HCT116 (cell line): ENCODE data around the gene SUPT3H. TPM values are rescaled to one million over a fixed set of nuclear protein-coding genes. Genes with fewer than 3 reads are reported as not detected.

Experiments
- ATAC-seq: fragments of 200-7000 bp; cut with Tn5 transposase; 2 replicates; pipeline ENCODE4 v1.9.1; 2020; ENCODE audit warnings: mild to moderate bottlenecking, moderate library complexity
- BruUV-seq: library from RNA; stranded (reverse); fragments of 400-500 nt; replicated peaks from 2 replicates; lab custom pipeline; 2021; lab: Mats Ljungman, UMichigan
- CTCF ChIA-PET: fragments of 300-600 bp; sonication (Branson Sonifier 250); formaldehyde crosslinking; loops from one replicate; lab custom pipeline; 2021; ENCODE audit warnings: antibody characterized with exemption; lab: Charles Lee
- POLR2A ChIA-PET: fragments of 300-600, 350-600 bp; sonication (Branson Sonifier 250); formaldehyde crosslinking; loops from one replicate; lab custom pipeline; 2021; ENCODE audit warnings: antibody characterized with exemption; lab: Charles Lee
- RAD21 ChIA-PET, 2 experiments: fragments of 300-600 bp; sonication (Branson Sonifier 250); formaldehyde crosslinking; loops; one replicate each; lab custom pipeline; 2023; ENCODE audit warnings: low total read pairs in 2 of 2; ENCODE audit not compliant: uncharacterized antibody in 2 of 2, unreplicated experiment in 2 of 2, low non-redundant PET in 1 of 2; lab: Charles Lee
- DNase-seq: peaks from one replicate; pipeline ENCODE4 v3.0.0-alpha.2; 2010; ENCODE audit warnings: low read depth, low spot score
- H2AFZ ChIP-seq: fragments of 200-600 bp; shearing (Covaris generic), sonication (generic); 2 replicates; pipeline ENCODE4 v1.6.1; 2017; ENCODE audit warnings: low read depth, mixed run types, mixed read lengths, antibody characterized with exemption, low read length; ENCODE audit not compliant: poor library complexity, severe bottlenecking
- H3K27ac ChIP-seq: 2 replicates; pipeline ENCODE4 v1.5.1; 2012; ENCODE audit warnings: low read depth, low read length
- H3K27me3 ChIP-seq: fragments of 200-600 bp; sonication (generic); 2 replicates; pipeline ENCODE4 v1.6.1; 2016; ENCODE audit warnings: mixed run types, low read length, mixed read lengths; ENCODE audit not compliant: insufficient read depth
- H3K36me3 ChIP-seq, 2 experiments: fragments of 200-500 bp in 1 of 2; fragments of 200-600 bp in 1 of 2; sonication (Bioruptor generic) in 1 of 2; sonication (generic) in 1 of 2; 2 replicates each; pipeline versions ENCODE4 v1.5.1 to v1.6.1; 2014 to 2016; ENCODE audit warnings: low read length in 2 of 2, inconsistent platforms in 1 of 2, mixed read lengths in 1 of 2, mixed run types in 1 of 2; ENCODE audit not compliant: insufficient read depth in 2 of 2, control insufficient read depth in 1 of 2
- H3K4me1 ChIP-seq, 2 experiments: fragments of 200-600 bp in 1 of 2; sonication (generic) in 1 of 2; 2 replicates each; pipeline versions ENCODE4 v1.5.1 to v1.6.1; 2012 to 2017; ENCODE audit warnings: low read length in 2 of 2, inconsistent platforms in 1 of 2, mild to moderate bottlenecking in 1 of 2, mixed read lengths in 1 of 2, mixed run types in 1 of 2, moderate library complexity in 1 of 2; ENCODE audit not compliant: insufficient read depth in 2 of 2, control insufficient read depth in 1 of 2
- H3K4me2 ChIP-seq: fragments of 200-600 bp; sonication (generic); 2 replicates; pipeline ENCODE4 v1.6.1; 2017; ENCODE audit warnings: mixed run types, low read length, mixed read lengths
- H3K4me3 ChIP-seq, 2 experiments: fragments of 200-600 bp in 1 of 2; sonication (generic) in 1 of 2; replicated peaks in 1 of 2; 2 replicates each; pipeline ENCODE4 v1.5.1; 2011 to 2016; ENCODE audit warnings: low read length in 2 of 2, control low read depth in 1 of 2, low read depth in 1 of 2, mild to moderate bottlenecking in 1 of 2, mixed read lengths in 1 of 2, mixed run types in 1 of 2
- H3K79me2 ChIP-seq: fragments of 200-600 bp; sonication (generic); 2 replicates; pipeline ENCODE4 v1.6.1; 2017; ENCODE audit warnings: mild to moderate bottlenecking, mixed run types, low read length, moderate library complexity, mixed read lengths; ENCODE audit not compliant: insufficient read depth
- H3K9ac ChIP-seq: fragments of 200-600 bp; sonication (generic); 2 replicates; pipeline ENCODE4 v1.6.1; 2016; ENCODE audit warnings: low read length, mixed read lengths
- H3K9me2 ChIP-seq: fragments of 200-600 bp; sonication (generic), shearing (Covaris generic); 2 replicates; pipeline ENCODE4 v1.6.1; 2017; ENCODE audit warnings: mixed run types, mild to moderate bottlenecking, moderate library complexity; ENCODE audit not compliant: insufficient read depth
- H3K9me3 ChIP-seq, 2 experiments: fragments of 200-500 bp in 1 of 2; fragments of 200-600 bp in 1 of 2; sonication (Bioruptor generic) in 1 of 2; sonication (generic) in 1 of 2; 2 replicates each; pipeline ENCODE4 v1.6.1; 2014 to 2017; ENCODE audit warnings: low read length in 2 of 2, mixed read lengths in 2 of 2, inconsistent platforms in 1 of 2, low read depth in 1 of 2, mild to moderate bottlenecking in 1 of 2, mixed run types in 1 of 2, moderate library complexity in 1 of 2; ENCODE audit not compliant: control insufficient read depth in 1 of 2, insufficient read depth in 1 of 2
- H4K20me1 ChIP-seq: fragments of 200-600 bp; sonication (generic), shearing (Covaris generic); 2 replicates; pipeline ENCODE4 v1.6.1; 2017; ENCODE audit warnings: mixed run types, mild to moderate bottlenecking, moderate library complexity; ENCODE audit not compliant: insufficient read depth
- CEBPB ChIP-seq: IDR thresholded peaks from 2 replicates; pipeline ENCODE4 v1.6.1; 2012; ENCODE audit warnings: low read depth
- EGR1 ChIP-seq: IDR thresholded peaks from 2 replicates; pipeline ENCODE4 v1.6.1; 2012; ENCODE audit warnings: low read depth
- ELF1 ChIP-seq: IDR thresholded peaks from 2 replicates; pipeline ENCODE4 v1.6.1; 2012; ENCODE audit warnings: low read depth, borderline replicate concordance
- EZH2 ChIP-seq: fragments of 200-600 bp; sonication (generic); IDR thresholded peaks from 2 replicates; pipeline ENCODE4 v1.6.1; 2017; ENCODE audit warnings: antibody characterized with exemption, mixed run types
- EZH2phosphoT487 ChIP-seq: fragments of 200-600 bp; IDR thresholded peaks from 2 replicates; pipeline ENCODE4 v1.6.1; 2018; ENCODE audit warnings: antibody characterized with exemption, borderline replicate concordance
- FOSL1 ChIP-seq: IDR thresholded peaks from 2 replicates; pipeline ENCODE4 v1.6.1; 2012; ENCODE audit warnings: low read depth
- JUND ChIP-seq: IDR thresholded peaks from 2 replicates; pipeline ENCODE4 v1.6.1; 2012
- POLR2AphosphoS5 ChIP-seq: IDR thresholded peaks from 2 replicates; pipeline ENCODE4 v1.6.1; 2011; ENCODE audit warnings: mild to moderate bottlenecking, low read depth, low read length, moderate library complexity
- RAD21 ChIP-seq: IDR thresholded peaks from 2 replicates; pipeline ENCODE4 v1.6.1; 2012; ENCODE audit warnings: low read depth, mild to moderate bottlenecking
- SIN3A ChIP-seq: IDR thresholded peaks from 2 replicates; pipeline ENCODE4 v1.6.1; 2012; ENCODE audit warnings: low read depth
- SP1 ChIP-seq: IDR thresholded peaks from 2 replicates; pipeline ENCODE4 v1.6.1; 2012; ENCODE audit warnings: low read depth
- SRF ChIP-seq: IDR thresholded peaks from 2 replicates; pipeline ENCODE4 v1.6.1; 2012; ENCODE audit warnings: low read depth
- TCF7L2 ChIP-seq: IDR thresholded peaks from 2 replicates; pipeline ENCODE4 v1.7.0; 2011; ENCODE audit warnings: borderline replicate concordance, inconsistent platforms; ENCODE audit not compliant: insufficient read depth, insufficient read length; ENCODE audit errors: extremely low read depth
- ZFX ChIP-seq: fragments of 450-650 bp; IDR thresholded peaks from 2 replicates; pipeline ENCODE4 v1.6.1; 2017
- intact Hi-C: fragments of 100-400 bp; cut with micrococcal nuclease; formaldehyde crosslinking; loops from 2 replicates; pipeline ENCODE4 v1.10.0; 2022
- total RNA-seq: library from RNA; stranded (reverse); gene quantifications from one replicate; pipeline ENCODE4 v1.2.1, GENCODE V29; 2021; ENCODE audit not compliant: unreplicated experiment
- TF ChIP-seq, protein P1 (sequence below), 3 experiments: fragments of 200-600 bp in 1 of 3; sonication (generic) in 1 of 3; IDR thresholded peaks in 2 of 3; conservative IDR thresholded peaks in 1 of 3; 2 replicates each; pipeline ENCODE4 v1.5.1; 2012 to 2017; ENCODE audit warnings: low read depth in 2 of 3, low read length in 2 of 3, antibody characterized with exemption in 1 of 3, borderline replicate concordance in 1 of 3, control low read depth in 1 of 3, mild to moderate bottlenecking in 1 of 3, mixed read lengths in 1 of 3, mixed run types in 1 of 3, moderate library complexity in 1 of 3; ENCODE audit not compliant: insufficient read depth in 1 of 3
- TF ChIP-seq, protein P2 (sequence below): IDR thresholded peaks from 2 replicates; pipeline ENCODE4 v1.6.1; 2012
- TF ChIP-seq, protein P3 (sequence below): IDR thresholded peaks from 2 replicates; pipeline ENCODE4 v1.6.1; 2011; ENCODE audit warnings: mild to moderate bottlenecking, low read length, moderate library complexity; ENCODE audit not compliant: insufficient replicate concordance; ENCODE audit errors: extremely low read depth
- TF ChIP-seq, protein P4 (sequence below): IDR thresholded peaks from 2 replicates; pipeline ENCODE4 v1.6.1; 2012

SUPT3H gene
- total RNA-seq, 1 experiment from 2014 or later = 7.4 TPM

DNA sequence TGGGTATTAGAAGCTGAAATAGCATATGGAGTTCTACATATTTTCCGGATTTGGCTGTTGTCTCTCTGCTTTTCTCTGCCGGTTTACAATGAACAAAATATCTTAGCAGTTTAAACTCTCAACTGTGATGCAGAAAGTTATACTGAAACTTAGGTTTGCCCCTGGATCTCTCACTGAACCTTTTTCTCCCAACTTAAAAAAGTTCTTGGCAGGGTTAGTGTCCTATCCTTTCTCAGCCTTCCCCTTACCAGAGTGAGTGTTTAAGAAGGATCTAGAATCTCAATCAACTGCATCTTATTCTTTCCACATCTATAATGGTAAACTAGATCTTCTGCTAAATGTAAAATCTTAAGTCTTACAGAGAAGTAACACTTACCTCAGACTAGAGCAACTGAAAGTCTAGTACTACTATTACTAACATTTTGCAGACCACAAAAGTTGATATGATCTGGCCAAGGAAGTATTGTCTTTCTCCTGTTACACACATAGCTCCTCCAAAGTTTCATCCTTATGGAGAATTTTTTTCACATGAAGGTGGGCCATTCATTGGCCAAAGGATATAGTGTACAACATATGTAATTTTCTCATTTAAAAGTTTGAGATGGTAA, 441.9 kb downstream of the SUPT3H start:
- RAD21 ChIA-PET = no interaction called here
- no TSS peak for BruUV-seq
- no peak overlapping the region for H3K27ac ChIP-seq
- H3K27me3 ChIP-seq = no peaks in the 10 kb centered on the region
- H4K20me1 ChIP-seq = no peaks in the 10 kb centered on the region
- H3K9me3 ChIP-seq = no peaks in the 10 kb centered on the region
- 0 out of 2 replicates have a peak, but pooled peaks cover 3% of the 10 kb centered on the region for H3K9me2 ChIP-seq
- no peak overlapping the region for H3K4me3 ChIP-seq
- H3K9ac ChIP-seq = no peak overlapping the region
- ATAC-seq = no peak
- H3K4me2 ChIP-seq = no peak overlapping the region
- intact Hi-C loops = no loop called here
- TF ChIP-seq ELF1 (no peak), EGR1 (no peak), POLR2AphosphoS5 (no peak), TCF7L2 (no peak), EZH2phosphoT487 (no peak), SRF (no peak), FOSL1 (no peak), EZH2 (no peak), SIN3A (no peak), RAD21 (no peak), SP1 (no peak), JUND (no peak), ZFX (no peak), CEBPB (no peak)
- TF ChIP-seq, protein P1, sequence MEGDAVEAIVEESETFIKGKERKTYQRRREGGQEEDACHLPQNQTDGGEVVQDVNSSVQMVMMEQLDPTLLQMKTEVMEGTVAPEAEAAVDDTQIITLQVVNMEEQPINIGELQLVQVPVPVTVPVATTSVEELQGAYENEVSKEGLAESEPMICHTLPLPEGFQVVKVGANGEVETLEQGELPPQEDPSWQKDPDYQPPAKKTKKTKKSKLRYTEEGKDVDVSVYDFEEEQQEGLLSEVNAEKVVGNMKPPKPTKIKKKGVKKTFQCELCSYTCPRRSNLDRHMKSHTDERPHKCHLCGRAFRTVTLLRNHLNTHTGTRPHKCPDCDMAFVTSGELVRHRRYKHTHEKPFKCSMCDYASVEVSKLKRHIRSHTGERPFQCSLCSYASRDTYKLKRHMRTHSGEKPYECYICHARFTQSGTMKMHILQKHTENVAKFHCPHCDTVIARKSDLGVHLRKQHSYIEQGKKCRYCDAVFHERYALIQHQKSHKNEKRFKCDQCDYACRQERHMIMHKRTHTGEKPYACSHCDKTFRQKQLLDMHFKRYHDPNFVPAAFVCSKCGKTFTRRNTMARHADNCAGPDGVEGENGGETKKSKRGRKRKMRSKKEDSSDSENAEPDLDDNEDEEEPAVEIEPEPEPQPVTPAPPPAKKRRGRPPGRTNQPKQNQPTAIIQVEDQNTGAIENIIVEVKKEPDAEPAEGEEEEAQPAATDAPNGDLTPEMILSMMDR (IDR thresholded peaks at IDR 0.05 in 2 of 3, conservative IDR thresholded peaks at IDR 0.05 in 1 of 3; ENCODE audit: borderline replicate concordance in 1 of 3, insufficient read depth in 1 of 3, low read depth in 2 of 3, low read length in 2 of 3) = no peak
- TF ChIP-seq, protein P2, sequence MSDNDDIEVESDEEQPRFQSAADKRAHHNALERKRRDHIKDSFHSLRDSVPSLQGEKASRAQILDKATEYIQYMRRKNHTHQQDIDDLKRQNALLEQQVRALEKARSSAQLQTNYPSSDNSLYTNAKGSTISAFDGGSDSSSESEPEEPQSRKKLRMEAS = no peak
- TF ChIP-seq, protein P3, sequence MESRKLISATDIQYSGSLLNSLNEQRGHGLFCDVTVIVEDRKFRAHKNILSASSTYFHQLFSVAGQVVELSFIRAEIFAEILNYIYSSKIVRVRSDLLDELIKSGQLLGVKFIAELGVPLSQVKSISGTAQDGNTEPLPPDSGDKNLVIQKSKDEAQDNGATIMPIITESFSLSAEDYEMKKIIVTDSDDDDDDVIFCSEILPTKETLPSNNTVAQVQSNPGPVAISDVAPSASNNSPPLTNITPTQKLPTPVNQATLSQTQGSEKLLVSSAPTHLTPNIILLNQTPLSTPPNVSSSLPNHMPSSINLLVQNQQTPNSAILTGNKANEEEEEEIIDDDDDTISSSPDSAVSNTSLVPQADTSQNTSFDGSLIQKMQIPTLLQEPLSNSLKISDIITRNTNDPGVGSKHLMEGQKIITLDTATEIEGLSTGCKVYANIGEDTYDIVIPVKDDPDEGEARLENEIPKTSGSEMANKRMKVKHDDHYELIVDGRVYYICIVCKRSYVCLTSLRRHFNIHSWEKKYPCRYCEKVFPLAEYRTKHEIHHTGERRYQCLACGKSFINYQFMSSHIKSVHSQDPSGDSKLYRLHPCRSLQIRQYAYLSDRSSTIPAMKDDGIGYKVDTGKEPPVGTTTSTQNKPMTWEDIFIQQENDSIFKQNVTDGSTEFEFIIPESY = no peak
- TF ChIP-seq, protein P4, sequence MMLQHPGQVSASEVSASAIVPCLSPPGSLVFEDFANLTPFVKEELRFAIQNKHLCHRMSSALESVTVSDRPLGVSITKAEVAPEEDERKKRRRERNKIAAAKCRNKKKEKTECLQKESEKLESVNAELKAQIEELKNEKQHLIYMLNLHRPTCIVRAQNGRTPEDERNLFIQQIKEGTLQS = no peak
- TF ChIP-seq, all 23 proteins: peak for 0
- no peaks in the 10 kb centered on the region for H3K79me2 ChIP-seq
- H2AFZ ChIP-seq = no peak overlapping the region
- no peaks in the 10 kb centered on the region for H3K4me1 ChIP-seq
- no peaks in the 10 kb centered on the region for H3K36me3 ChIP-seq
- ChIA-PET CTCF (no interaction called here), POLR2A (no interaction called here)
- DNase-seq = no peak
